HL-60 (cell line): ENCODE measurements around the gene GTPBP3.

Source experiments
- DNase-seq, 2 experiments: peaks; one replicate each; pipeline ENCODE4 v3.0.0-alpha.2; 2010 to 2020; ENCODE audit warnings: low read depth in 1 of 2, low spot score in 1 of 2
- H3K27ac ChIP-seq: fragments of 250-450 bp; sonication (Bioruptor Pico); replicated peaks from 2 replicates; pipeline ENCODE4 v1.5.1; 2020; ENCODE audit warnings: mild to moderate bottlenecking, moderate library complexity
- H3K27me3 ChIP-seq: fragments of 250-450 bp; sonication (Bioruptor Pico); 2 replicates; pipeline ENCODE4 v1.5.1; 2021; ENCODE audit warnings: mild to moderate bottlenecking, moderate library complexity; ENCODE audit not compliant: insufficient read depth, poor library complexity, severe bottlenecking
- H3K4me3 ChIP-seq: replicated peaks from 2 replicates; pipeline ENCODE4 v1.5.1; 2011; ENCODE audit warnings: mild to moderate bottlenecking, control low read depth, low read length; ENCODE audit not compliant: insufficient read depth
- CTCF ChIP-seq: IDR thresholded peaks from one replicate; pipeline ENCODE4 v1.5.1; 2011; ENCODE audit warnings: low read length, control low read depth, inconsistent platforms; ENCODE audit not compliant: insufficient read depth
- GABPA ChIP-seq: IDR thresholded peaks from 2 replicates; pipeline ENCODE4 v1.6.1; 2012; ENCODE audit warnings: low read depth
- POLR2AphosphoS5 ChIP-seq: IDR thresholded peaks from 2 replicates; pipeline ENCODE4 v1.6.1; 2012; ENCODE audit warnings: low read depth
- REST ChIP-seq: IDR thresholded peaks from 2 replicates; pipeline ENCODE4 v1.6.1; 2012; ENCODE audit warnings: low read depth; ENCODE audit not compliant: insufficient replicate concordance
- SPI1 ChIP-seq: IDR thresholded peaks from 2 replicates; pipeline ENCODE4 v1.6.1; 2012; ENCODE audit warnings: low read depth, mild to moderate bottlenecking, borderline replicate concordance

GTPBP3 gene

GRCh38 chr19:17370026-17370587 is 32.8 kb downstream of the GTPBP3 start:
- TF ChIP-seq GABPA = no peak
- TF ChIP-seq REST = no peak
- peak; percentile 66 for TF ChIP-seq POLR2AphosphoS5
- TF ChIP-seq CTCF = no peak
- peak; percentile 97 for TF ChIP-seq SPI1
- DNase-seq = peak; percentile 55 to 87
- no peak overlapping the region for H3K4me3 ChIP-seq
- H3K27ac ChIP-seq = no peak overlapping the region
- no peaks in the 10 kb centered on the region for H3K27me3 ChIP-seq

- TF ChIP-seq REST (no peak), CTCF (no peak), GABPA (no peak), SPI1 (no peak)
- Histone ChIP-seq H3K27me3 (peaks cover 6% of the 10 kb centered on the region), H3K4me3 (no peak within 1 kb of the TSS), H3K27ac (no peak within 1 kb of the TSS)
- no peak for DNase-seq
Measured at GRCh38 chr19:17376935-17377600, 39.7 kb downstream of the GTPBP3 start, which contains the start of gene PLVAP. Gene PLVAP (minus strand): TSS chr19:17377342. CDS start chr19:17377288, 54 bp downstream.

GRCh38 chr19:17378271-17378670 is 40.9 kb downstream of the GTPBP3 start:
- H3K27ac ChIP-seq = no peak overlapping the region
- no peak for DNase-seq
- H3K4me3 ChIP-seq = no peak overlapping the region
- TF ChIP-seq GABPA (no peak), REST (no peak), CTCF (no peak), SPI1 (no peak), POLR2AphosphoS5 (no peak)
- peaks cover 6% of the 10 kb centered on the region for H3K27me3 ChIP-seq
